ENCODE results near the gene ROM1.
"Not testable (repeated sequence)": the region's sequence is repeated elsewhere in the genome, so short reads cannot be mapped to it uniquely, and the experiment has no call there.

The ROM1 gene

GRCh38 chr11:62612366-62613290, at the start of gene ROM1, which contains the start of gene EML3:
Gene ROM1 (plus strand): TSS chr11:62613257. CDS start chr11:62613282, 25 bp downstream.
Gene EML3 (minus strand): TSS chr11:62612775. CDS start chr11:62612457, 318 bp downstream.
- DNase-seq, result peak; percentile 48

DNA sequence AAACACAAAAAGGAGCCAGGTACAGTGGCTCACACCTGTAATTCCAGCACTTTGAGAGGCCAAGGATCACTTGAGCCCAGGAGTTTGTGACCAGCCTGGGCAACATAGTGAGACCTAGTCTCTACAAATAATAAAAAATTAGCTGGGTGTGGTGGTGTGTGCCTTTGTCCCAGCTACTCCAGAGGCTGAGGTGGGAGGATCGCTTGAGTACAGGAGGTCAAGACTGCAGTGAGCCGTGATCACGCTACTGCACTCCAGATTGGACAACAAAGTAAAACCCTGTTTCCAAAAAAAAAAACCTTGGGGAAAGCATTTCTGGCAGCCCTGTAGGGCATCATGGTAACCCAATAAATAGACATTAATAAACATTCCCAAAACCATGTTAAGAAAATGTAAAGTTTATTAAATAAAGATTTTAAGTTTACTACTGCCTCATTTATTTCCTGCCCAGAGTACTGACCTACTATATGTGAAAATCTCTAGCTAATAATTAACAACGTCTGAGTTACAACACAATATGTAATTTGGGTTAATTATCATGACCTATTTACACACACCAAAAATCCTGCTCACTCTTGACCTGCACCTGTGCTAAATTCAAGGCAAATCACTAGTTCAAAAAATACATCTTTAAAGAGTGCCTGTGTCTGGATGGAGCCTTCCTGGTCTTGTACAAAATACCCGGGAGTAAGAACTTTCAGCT, 47.8 kb upstream of the ROM1 start:
- no peak for DNase-seq

- DNase-seq, result no peak
Observed at GRCh38 chr11:62566247-62566646, 46.8 kb upstream of the ROM1 start.

- no peak for DNase-seq
Observed at GRCh38 chr11:62567018-62567633, 45.9 kb upstream of the ROM1 start.

- no peak for DNase-seq
Observed at GRCh38 chr11:62569611-62570010, 43.4 kb upstream of the ROM1 start.

- DNase-seq, result not testable (repeated sequence)
Observed at GRCh38 chr11:62570903-62571302, 42.2 kb upstream of the ROM1 start.

DNA sequence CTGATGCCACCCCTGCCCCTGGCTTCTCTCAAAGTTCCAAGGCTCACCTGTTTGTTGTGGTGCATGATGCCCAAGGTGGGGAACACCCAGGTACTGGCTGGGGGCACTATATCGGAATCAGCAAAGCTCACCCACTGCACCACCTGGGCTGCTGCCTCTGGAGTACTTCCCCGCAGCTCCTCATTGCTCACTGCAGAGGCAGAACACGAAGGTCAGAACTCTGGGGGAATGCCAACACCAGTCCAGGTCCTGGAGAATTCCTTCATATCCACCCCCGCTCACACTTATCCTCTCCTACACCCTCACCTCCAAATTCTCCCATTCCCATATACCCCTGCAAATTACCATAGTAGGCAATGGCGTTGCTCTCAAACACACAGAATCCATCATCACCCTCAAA, 41.6 kb upstream of the ROM1 start:
- not testable (repeated sequence) for DNase-seq

DNA sequence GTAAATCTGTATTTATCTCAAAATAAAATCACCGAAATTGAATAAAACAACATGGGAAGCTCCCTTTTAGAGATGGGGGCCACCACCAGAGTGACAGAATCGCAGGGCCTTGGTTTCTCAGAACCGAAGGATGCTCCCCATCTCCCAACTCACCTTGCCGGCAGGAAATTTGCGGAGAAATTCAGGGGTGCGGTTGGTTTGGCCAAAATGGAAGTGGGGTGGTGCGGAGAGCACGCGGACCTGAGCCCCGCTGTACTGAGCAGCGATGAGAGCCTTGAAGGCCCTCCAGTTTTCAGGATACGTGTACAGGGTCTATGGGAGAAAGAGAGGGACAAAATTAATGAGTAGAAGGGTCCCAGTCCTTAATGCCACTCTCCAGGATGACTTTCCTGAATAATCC, 40.6 kb upstream of the ROM1 start:
- no peak for DNase-seq

GRCh38 chr11:62573006-62573591, 40.0 kb upstream of the ROM1 start:
- DNase-seq, result no peak

GRCh38 chr11:62573592-62574362, 39.3 kb upstream of the ROM1 start, which contains the start of gene EEF1G:
Gene EEF1G (minus strand): TSS chr11:62573891. CDS start chr11:62573842, 49 bp downstream.
- peak; percentile 99 for DNase-seq

GRCh38 chr11:62574363-62575071, 38.5 kb upstream of the ROM1 start:
- no peak for DNase-seq

GRCh38 chr11:62575156-62575555, 37.9 kb upstream of the ROM1 start:
- DNase-seq, result no peak

DNA sequence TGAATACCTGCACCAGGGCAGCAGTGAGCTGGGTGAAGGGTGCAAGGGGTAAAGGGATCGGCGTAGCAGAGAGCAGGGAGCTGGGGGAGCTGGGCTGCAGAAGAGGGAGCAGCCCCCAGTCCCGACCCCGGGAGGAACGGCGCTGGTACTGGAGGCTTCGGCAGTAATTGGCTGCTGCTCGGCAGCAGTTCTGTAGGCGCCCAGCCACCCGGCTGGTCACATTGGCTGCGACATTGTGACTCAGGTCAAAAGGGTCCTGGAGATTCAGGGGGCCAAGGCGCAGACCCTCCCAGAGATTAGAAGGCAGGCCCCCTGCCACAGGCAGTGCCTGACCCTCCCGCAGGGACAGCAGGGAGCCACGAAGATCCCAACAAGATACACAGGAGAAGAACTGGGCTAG, 37.2 kb upstream of the ROM1 start:
- DNase-seq, result no peak

DNA sequence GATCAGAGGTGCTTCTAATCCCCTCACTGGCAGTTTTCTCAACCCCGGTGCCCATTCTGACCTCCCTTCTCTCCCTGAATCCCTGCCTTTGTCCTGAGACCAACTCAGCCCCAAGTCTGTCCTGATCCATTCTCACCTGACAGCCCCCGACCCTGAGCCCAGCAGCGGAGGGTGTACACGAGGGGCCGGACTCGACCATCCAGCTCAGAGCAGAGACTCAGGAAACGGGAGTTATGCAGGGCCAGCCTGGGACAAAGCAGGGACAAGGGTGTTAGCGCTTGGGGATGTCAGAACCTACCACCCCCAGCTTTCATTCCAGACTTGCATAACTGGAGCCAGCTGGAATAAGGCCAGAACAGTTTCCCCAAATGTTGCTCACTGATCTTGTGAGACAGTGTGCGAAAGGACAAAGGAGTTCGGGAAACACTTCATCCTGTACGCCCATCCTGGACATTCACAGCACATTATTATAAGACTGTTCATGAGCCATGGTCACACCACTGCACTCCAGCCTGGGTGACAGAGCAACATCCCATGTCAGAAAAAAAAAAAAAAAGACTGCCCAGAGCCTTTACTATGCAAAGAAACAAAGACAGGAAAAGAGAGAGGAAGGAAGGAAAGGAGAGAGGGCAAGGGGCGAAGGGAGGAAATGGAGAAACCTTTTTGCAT, 35.9 kb upstream of the ROM1 start:
- no peak for DNase-seq

DNA sequence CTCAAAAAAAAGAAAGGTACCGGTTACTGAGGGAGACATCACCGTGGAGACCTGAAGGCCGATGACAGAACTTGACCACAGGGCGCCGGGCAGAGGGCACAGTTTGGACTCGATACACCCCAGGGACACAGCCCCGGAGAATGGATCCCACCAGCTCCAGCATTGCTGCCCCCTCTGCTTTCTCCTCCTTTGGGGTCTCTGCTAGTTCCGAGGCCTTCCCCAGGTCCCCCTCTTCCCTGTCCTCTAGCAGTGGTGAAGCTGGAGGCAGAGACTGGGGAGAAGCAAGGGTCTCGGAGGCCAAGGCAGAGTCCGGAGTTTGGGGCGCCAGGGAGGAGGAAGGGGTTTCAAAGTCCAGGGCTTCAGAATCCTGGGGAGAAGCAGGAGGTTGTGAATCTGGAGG, 34.5 kb upstream of the ROM1 start:
- no peak for DNase-seq

DNA sequence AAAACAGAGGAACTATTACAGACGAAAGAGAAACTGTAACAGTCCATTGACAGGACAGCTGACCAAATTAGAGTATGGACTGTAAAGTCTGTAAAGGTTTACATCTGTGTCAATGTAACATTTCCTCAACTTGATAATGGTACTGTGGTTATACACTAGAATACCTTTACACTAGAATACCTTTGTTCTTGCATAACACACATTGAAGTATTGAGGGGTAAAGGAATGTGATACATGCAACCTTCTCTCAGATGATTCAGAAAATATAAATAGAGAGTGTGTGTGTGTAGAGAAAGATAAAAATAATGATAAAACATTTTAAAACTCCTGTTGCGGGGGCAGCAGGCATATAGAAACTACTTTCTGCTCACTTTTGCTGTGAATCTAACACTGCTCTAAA, 33.8 kb upstream of the ROM1 start:
- no peak for DNase-seq

DNA sequence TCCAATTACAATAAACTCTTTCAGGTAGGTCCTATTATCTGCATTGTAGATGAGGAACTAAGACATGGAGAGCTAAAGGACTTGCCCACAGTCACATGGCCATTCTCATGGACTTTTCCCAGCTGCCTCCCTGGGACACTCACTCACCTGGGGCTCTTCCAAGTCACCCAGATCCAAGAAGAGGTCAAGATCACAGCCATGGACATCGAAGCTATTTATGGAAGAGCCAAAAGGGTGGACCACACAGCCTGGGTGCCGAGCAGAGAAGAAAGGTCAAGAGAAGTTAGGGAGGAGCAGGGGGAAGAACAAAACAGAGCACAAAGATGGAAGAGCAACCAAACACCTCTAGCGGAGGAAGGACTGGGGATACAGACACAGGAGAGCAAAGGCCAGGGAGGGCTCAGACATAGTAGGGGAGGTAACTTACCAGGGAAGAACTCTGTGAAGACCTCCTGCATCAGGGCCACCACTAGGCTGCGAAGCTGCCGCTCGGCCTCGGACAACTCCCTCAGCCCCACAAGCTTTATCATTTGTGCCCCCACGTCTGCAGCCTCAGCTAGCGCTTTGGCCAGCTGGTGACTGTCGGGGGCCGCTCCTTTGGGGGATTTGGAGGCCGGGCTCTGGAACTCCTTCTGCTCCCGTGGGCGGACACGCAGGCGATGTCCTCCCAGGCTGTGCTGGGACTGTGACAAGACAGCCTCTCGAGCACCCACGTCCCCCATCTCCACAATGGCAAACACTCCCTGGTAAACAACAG, 31.9 kb upstream of the ROM1 start:
- no peak for DNase-seq

DNA sequence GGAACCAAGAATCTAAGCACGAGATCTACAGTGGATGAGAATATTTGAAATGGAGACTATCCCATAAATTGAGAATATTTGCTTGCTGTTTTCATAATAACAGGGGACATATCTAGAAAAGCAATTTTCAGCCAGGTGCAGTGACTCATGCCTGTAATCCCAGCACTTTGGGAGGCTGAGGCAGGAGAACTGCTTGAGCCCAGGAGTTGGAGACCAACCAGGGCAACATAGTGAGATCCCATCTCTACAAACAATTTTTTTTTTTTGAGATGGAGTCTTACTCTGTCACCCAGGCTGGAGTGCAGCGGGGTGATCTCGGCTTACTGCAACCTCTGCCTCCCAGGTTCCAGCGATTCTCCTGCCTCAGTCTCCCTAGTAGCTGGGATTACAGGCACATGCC, 31.3 kb upstream of the ROM1 start:
- DNase-seq, result not testable (repeated sequence)

GRCh38 chr11:62585356-62585755, 27.7 kb upstream of the ROM1 start:
- not testable (repeated sequence) for DNase-seq

DNA sequence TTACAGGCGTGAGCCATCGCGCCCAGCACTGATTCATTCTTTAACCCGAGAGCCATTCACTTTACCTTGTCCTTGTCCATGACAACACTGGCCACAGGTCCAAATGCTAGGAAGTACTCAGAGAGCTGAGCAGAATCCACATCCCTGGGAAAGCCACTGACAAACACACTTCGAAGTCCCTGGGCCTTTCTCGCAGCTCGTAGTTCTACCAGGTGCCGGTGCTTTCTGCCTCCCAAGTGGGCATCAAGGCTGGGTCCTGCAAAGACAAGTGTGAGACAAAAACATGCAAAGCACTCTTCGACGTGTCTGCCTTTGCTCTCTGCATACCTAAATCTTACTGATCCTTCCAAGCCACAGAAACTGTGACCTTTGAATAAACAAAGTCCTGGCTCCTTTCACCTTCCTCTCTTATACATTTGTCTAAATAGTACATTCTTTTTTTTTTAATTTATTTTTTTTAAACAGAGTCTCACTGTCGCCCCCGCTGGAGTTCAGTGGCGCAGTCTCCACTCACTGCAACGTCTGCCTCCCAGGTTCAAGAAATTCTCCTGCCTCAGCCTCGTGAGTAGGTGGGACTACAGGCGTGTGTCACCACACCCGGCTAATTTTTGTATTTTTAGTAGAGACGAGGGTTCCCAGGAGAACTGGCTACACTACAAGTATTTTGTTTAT, 24.0 kb upstream of the ROM1 start:
- no peak for DNase-seq

Data from NCI-H748 treated with DMSO at 0.1 percent for 48 hours (cell line).